Osteocyte (in vitro differentiated cells): ENCODE measurements around the gene AOPEP. TPM values are rescaled to one million over a fixed set of nuclear protein-coding genes. Genes with fewer than 3 reads are reported as not detected.

Source experiments
- DNase-seq: peaks from one replicate; pipeline ENCODE4 v3.0.0; 2021; ENCODE audit warnings: mixed read lengths; ENCODE audit not compliant: unreplicated experiment; ENCODE audit errors: extremely low spot score
- H3K27ac Mint-ChIP-seq: one replicate; pipeline ENCODE4 v1.8.0; 2021; ENCODE audit warnings: mild to moderate bottlenecking, mixed read lengths; ENCODE audit not compliant: unreplicated experiment
- H3K27me3 Mint-ChIP-seq: one replicate; pipeline ENCODE4 v1.8.0; 2021; ENCODE audit warnings: mixed read lengths; ENCODE audit not compliant: unreplicated experiment
- H3K36me3 Mint-ChIP-seq: one replicate; pipeline ENCODE4 v1.8.0; 2021; ENCODE audit warnings: mixed read lengths; ENCODE audit not compliant: unreplicated experiment
- H3K4me1 Mint-ChIP-seq: one replicate; pipeline ENCODE4 v1.8.0; 2021; ENCODE audit warnings: mixed read lengths; ENCODE audit not compliant: unreplicated experiment
- H3K4me3 Mint-ChIP-seq: one replicate; pipeline ENCODE4 v1.8.0; 2021; ENCODE audit warnings: mild to moderate bottlenecking, moderate library complexity, mixed read lengths; ENCODE audit not compliant: unreplicated experiment
- H3K9me3 Mint-ChIP-seq: one replicate; pipeline ENCODE4 v1.8.0; 2021; ENCODE audit warnings: mixed read lengths; ENCODE audit not compliant: unreplicated experiment
- total RNA-seq: library from RNA; stranded (reverse); gene quantifications from 2 replicates; pipeline ENCODE4 v1.2.1, GENCODE V29; 2021
- TF ChIP-seq, protein P1 (sequence below): fragments of 200-600 bp; sonication (generic); IDR thresholded peaks from 2 replicates; pipeline ENCODE4 v1.5.0; 2021; ENCODE audit warnings: antibody characterized with exemption, mild to moderate bottlenecking, moderate library complexity

Gene AOPEP
- total RNA-seq, 1 donor from 2014 or later, result 108 TPM

DNA sequence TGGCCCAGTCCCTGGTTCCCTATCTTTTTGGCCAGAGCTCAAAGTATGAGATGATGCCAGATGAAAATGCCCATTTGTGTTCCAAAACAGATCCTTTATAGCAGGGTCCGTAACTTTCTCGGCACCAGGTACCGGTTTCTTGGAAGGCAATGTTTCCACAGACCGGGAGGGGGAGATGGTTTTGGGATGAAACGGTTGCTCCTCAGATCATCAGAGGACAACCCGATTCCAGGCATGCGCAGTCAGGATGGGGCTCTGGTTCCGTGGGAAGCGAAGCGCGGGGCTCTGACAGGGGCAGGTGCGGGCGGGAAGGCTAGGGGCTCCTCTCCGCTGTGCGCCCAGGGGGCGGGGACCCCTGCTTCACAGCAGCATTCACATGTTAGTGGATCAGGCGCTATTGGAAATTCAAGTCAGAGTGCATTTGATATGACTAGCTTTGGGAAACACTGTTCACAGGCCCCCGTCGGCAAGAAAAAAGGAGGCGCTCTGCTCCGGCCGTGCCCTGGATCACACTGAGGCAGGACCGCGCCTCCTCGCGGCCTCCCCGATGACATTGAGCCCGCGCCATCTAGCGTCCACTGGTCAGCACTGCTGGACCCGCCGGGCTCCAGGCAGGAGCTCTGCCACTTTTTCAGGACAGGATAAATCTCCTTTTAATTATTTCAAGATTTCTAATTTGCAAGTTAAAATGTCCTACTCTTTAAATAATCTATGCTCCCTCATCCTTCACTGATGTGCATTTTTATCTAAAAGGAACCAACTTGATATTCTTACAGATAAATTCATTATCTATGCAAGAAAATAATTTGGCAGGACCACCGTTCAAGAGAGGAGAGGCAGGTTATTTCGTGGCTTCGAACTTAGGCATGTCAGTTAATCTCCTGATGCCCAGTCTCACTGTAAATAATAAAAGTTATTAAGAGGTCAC, 401.0 kb downstream of the AOPEP start:
- peaks cover 66% of the 10 kb centered on the region for H3K4me1 Mint-ChIP-seq
- DNase-seq, result peak; percentile 94
- H3K9me3 Mint-ChIP-seq, result no peaks in the 10 kb centered on the region
- TF ChIP-seq, protein P1, sequence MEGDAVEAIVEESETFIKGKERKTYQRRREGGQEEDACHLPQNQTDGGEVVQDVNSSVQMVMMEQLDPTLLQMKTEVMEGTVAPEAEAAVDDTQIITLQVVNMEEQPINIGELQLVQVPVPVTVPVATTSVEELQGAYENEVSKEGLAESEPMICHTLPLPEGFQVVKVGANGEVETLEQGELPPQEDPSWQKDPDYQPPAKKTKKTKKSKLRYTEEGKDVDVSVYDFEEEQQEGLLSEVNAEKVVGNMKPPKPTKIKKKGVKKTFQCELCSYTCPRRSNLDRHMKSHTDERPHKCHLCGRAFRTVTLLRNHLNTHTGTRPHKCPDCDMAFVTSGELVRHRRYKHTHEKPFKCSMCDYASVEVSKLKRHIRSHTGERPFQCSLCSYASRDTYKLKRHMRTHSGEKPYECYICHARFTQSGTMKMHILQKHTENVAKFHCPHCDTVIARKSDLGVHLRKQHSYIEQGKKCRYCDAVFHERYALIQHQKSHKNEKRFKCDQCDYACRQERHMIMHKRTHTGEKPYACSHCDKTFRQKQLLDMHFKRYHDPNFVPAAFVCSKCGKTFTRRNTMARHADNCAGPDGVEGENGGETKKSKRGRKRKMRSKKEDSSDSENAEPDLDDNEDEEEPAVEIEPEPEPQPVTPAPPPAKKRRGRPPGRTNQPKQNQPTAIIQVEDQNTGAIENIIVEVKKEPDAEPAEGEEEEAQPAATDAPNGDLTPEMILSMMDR, result peak; percentile 100
- H3K27ac Mint-ChIP-seq, result no peak overlapping the region
- H3K4me3 Mint-ChIP-seq, result peak overlapping the region; percentile 59
- no peaks in the 10 kb centered on the region for H3K27me3 Mint-ChIP-seq
- no peaks in the 10 kb centered on the region for H3K36me3 Mint-ChIP-seq

DNA sequence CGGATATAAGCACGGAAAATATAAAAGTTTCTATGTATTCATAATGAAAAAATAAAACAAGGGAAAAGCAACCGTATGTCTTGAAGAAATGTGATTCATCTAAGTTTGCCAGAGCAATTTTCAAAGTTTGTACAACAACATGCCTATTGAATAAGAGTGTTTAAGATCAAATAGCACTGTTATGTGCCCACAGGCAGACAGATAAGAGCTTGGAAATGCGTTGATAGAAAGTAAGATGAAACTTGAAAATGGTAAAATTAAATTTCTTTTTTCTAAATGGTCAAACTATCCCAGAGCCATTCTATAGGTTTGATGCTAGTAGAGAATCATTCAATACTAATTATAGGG, 401.7 kb downstream of the AOPEP start:
- Mint-ChIP-seq H3K27ac (no peak overlapping the region), H3K4me3 (no peak overlapping the region), H3K27me3 (no peaks in the 10 kb centered on the region), H3K36me3 (no peaks in the 10 kb centered on the region), H3K4me1 (peaks cover 66% of the 10 kb centered on the region), H3K9me3 (no peaks in the 10 kb centered on the region)
- DNase-seq, result no peak
- TF ChIP-seq, protein P1, result no peak

DNA sequence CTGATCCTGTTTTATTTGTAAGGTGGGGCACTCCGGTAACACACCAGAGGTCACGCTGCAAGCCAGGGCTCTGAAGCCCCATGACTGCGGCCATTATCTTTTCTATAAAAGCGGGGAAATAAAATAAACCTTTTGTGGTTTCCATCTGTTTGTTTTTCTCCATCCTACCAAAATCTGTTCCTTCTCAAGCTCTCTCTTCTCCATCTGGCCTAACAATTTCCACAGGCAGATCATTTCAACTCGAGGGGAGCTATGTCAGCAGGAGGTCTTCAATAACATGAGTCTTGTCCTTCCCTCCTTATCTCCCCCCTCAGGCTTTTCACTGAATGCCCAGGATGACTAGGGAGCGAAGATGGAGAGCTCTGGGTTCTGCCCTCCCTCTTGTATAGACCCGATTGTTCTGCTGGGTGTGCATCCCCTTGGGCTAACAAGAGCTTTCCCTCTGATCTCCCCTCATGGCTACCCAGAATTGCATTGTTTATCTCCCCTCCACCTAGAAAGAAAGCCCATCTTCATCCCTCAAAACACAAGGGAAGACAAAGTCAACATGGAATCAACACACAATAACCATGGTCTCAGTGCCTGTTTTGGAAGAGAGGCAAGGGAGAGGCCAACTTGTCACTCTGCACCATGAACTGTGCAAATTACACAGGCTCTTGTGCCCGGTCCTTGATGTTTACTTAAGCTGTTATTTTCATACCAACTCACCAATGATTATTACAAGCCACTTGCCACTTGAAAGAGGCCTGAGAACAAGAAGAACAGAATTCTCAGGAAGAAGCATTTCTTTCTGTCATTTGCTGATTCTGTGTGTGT, 403.2 kb downstream of the AOPEP start:
- H3K9me3 Mint-ChIP-seq, result no peaks in the 10 kb centered on the region
- H3K36me3 Mint-ChIP-seq, result no peaks in the 10 kb centered on the region
- H3K4me1 Mint-ChIP-seq, result peaks cover 62% of the 10 kb centered on the region
- H3K27ac Mint-ChIP-seq, result peak overlapping the region; percentile 33
- TF ChIP-seq, protein P1, result no peak
- H3K4me3 Mint-ChIP-seq, result no peak overlapping the region
- DNase-seq, result peak; percentile 21
- no peaks in the 10 kb centered on the region for H3K27me3 Mint-ChIP-seq

DNA sequence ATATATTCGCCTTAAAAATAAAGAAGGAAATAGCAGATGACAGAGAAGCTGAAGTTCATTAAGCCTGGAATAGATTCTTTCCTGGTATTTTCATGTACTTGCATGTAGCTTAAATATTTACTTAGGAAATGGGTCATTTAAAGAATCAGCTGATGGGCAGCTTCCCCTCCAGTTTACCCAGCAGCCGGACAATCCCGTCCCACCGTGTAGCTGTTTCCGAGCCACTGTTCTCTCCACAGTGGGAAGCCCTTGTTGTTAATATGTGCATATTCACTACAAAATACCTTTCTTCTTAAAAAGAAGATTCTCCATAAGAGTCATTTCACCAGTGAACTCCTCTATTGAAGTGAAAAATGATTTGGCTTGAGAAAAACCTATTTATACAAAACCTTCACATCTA, 404.0 kb downstream of the AOPEP start:
- Mint-ChIP-seq H3K36me3 (peaks cover 5% of the 10 kb centered on the region), H3K27me3 (no peaks in the 10 kb centered on the region), H3K4me1 (peaks cover 54% of the 10 kb centered on the region), H3K9me3 (no peaks in the 10 kb centered on the region), H3K27ac (peak overlapping the region; percentile 33), H3K4me3 (no peak overlapping the region)
- TF ChIP-seq, protein P1, result no peak
- DNase-seq, result peak; percentile 23
